ENCODE measurements around the gene CRTC3. TPM values are rescaled to one million over a fixed set of nuclear protein-coding genes. Genes with fewer than 3 reads are reported as not detected.

Gene CRTC3
- total RNA-seq, 1 experiment from 2014 or later = 35.3 TPM

GRCh38 chr15:90596943-90597342 lies 67.2 kb downstream of the CRTC3 start:
- Histone ChIP-seq H3K9me3 (ENCODE audit: low read depth, low read length, poor library complexity, severe bottlenecking) (no peaks in the 10 kb centered on the region), H3K4me3 (ENCODE audit: low read depth, low read length, poor library complexity, severe bottlenecking) (no peak overlapping the region), H3K27me3 (replicated peaks; ENCODE audit: insufficient read depth, low read depth, low read length, poor library complexity) (no peaks in the 10 kb centered on the region), H3K4me1 (ENCODE audit: insufficient read depth, low read length, poor library complexity, severe bottlenecking) (peaks cover 26% of the 10 kb centered on the region), H3K36me3 (ENCODE audit: insufficient read depth, low read length, poor library complexity, severe bottlenecking) (no peaks in the 10 kb centered on the region), H3K27ac (ENCODE audit: low read depth, low read length, poor library complexity, severe bottlenecking) (no peak overlapping the region)
- ChIA-PET CTCF (no interaction called here), POLR2A (ENCODE audit: low non-redundant PET) (no interaction called here)
- intact Hi-C loops (cut with micrococcal nuclease; ENCODE audit: unreplicated experiment) = no loop called here
- no peak for DNase-seq (ENCODE audit: low spot score)
- no TSS peak for BruUV-seq (replicated peaks)
- TF ChIP-seq CTCF (conservative IDR thresholded peaks at IDR 0.05; ENCODE audit: low read depth, low read length) (no peak), EZH2 (IDR thresholded peaks at IDR 0.05; ENCODE audit: borderline replicate concordance, low read depth, low read length, poor library complexity, severe bottlenecking) (no peak)

GRCh38 chr15:90597577-90597976 lies 67.9 kb downstream of the CRTC3 start:
- Histone ChIP-seq H3K27ac (ENCODE audit: low read depth, low read length, poor library complexity, severe bottlenecking) (no peak overlapping the region), H3K27me3 (replicated peaks; ENCODE audit: insufficient read depth, low read depth, low read length, poor library complexity) (no peaks in the 10 kb centered on the region), H3K36me3 (ENCODE audit: insufficient read depth, low read length, poor library complexity, severe bottlenecking) (no peaks in the 10 kb centered on the region), H3K4me3 (ENCODE audit: low read depth, low read length, poor library complexity, severe bottlenecking) (no peak overlapping the region), H3K9me3 (ENCODE audit: low read depth, low read length, poor library complexity, severe bottlenecking) (no peaks in the 10 kb centered on the region), H3K4me1 (ENCODE audit: insufficient read depth, low read length, poor library complexity, severe bottlenecking) (peaks cover 19% of the 10 kb centered on the region)
- CTCF ChIA-PET = no interaction called here
- TF ChIP-seq CTCF (conservative IDR thresholded peaks at IDR 0.05; ENCODE audit: low read depth, low read length) (no peak), EZH2 (IDR thresholded peaks at IDR 0.05; ENCODE audit: borderline replicate concordance, low read depth, low read length, poor library complexity, severe bottlenecking) (no peak)
- POLR2A ChIA-PET (ENCODE audit: low non-redundant PET) = no interaction called here
- no peak for DNase-seq (ENCODE audit: low spot score)
- intact Hi-C loops (cut with micrococcal nuclease; ENCODE audit: unreplicated experiment) = no loop called here
- no TSS peak for BruUV-seq (replicated peaks)

GRCh38 chr15:90598031-90598577 lies 68.4 kb downstream of the CRTC3 start:
- Histone ChIP-seq H3K4me1 (ENCODE audit: insufficient read depth, low read length, poor library complexity, severe bottlenecking) (peaks cover 18% of the 10 kb centered on the region), H3K9me3 (ENCODE audit: low read depth, low read length, poor library complexity, severe bottlenecking) (no peaks in the 10 kb centered on the region), H3K27ac (ENCODE audit: low read depth, low read length, poor library complexity, severe bottlenecking) (no peak overlapping the region), H3K27me3 (replicated peaks; ENCODE audit: insufficient read depth, low read depth, low read length, poor library complexity) (no peaks in the 10 kb centered on the region), H3K36me3 (ENCODE audit: insufficient read depth, low read length, poor library complexity, severe bottlenecking) (no peaks in the 10 kb centered on the region), H3K4me3 (ENCODE audit: low read depth, low read length, poor library complexity, severe bottlenecking) (no peak overlapping the region)
- CTCF ChIA-PET = no interaction called here
- DNase-seq (ENCODE audit: low spot score) = no peak
- POLR2A ChIA-PET (ENCODE audit: low non-redundant PET) = no interaction called here
- no peak for TF ChIP-seq CTCF (conservative IDR thresholded peaks at IDR 0.05; ENCODE audit: low read depth, low read length)
- no TSS peak for BruUV-seq (replicated peaks)
- intact Hi-C loops (cut with micrococcal nuclease; ENCODE audit: unreplicated experiment) = no loop called here

Measured in A673 (cell line).